A172 (cell line): ENCODE results near the gene ENTPD5. TPM values are rescaled to one million over a fixed set of nuclear protein-coding genes. Genes with fewer than 3 reads are reported as not detected.

Experiments used
- DNase-seq: peaks from one replicate; pipeline ENCODE4 v3.0.0-alpha.2; 2015; ENCODE audit warnings: low spot score
- total RNA-seq: library from RNA; depleted of rRNA; stranded (reverse); fragments of >200 nt; shearing (Covaris generic); gene quantifications from 2 replicates; pipeline ENCODE4 v1.2.3, GENCODE V29; 2014; rRNA removed

ENTPD5 gene
- total RNA-seq, result 4.7 and 4.8 TPM in 2 replicates

- peak; percentile 49 for DNase-seq
These were observed at the start of gene ENTPD5, which contains the start of gene BBOF1 for GRCh38 chr14:74018586-74019407. ENTPD5 (minus strand) TSS chr14:74019288; CDS start chr14:73988102, 31,186 bp downstream. BBOF1 (plus strand) TSS chr14:74019349; CDS start chr14:74019479, 130 bp downstream.

- no peak for DNase-seq
These were observed 46.9 kb upstream of the ENTPD5 start for GRCh38 chr14:74065746-74066575.

- no peak for DNase-seq
These were observed 45.8 kb upstream of the ENTPD5 start for GRCh38 chr14:74064883-74065282.

GRCh38 chr14:74064426-74064825, 45.3 kb upstream of the ENTPD5 start:
- DNase-seq, result no peak

- peak; percentile 31 for DNase-seq
These were observed 43.7 kb upstream of the ENTPD5 start for GRCh38 chr14:74062809-74063150.

GRCh38 chr14:74049876-74050495, 30.9 kb upstream of the ENTPD5 start:
- no peak for DNase-seq

- no peak for DNase-seq
These were observed 29.2 kb upstream of the ENTPD5 start for GRCh38 chr14:74048281-74048680.

GRCh38 chr14:74045522-74045921, 26.4 kb upstream of the ENTPD5 start:
- DNase-seq, result no peak

- no peak for DNase-seq
These were observed 23.2 kb upstream of the ENTPD5 start for GRCh38 chr14:74042296-74042695.

- DNase-seq, result peak; percentile 23
These were observed 19.2 kb upstream of the ENTPD5 start for GRCh38 chr14:74038020-74038859.

- peak; percentile 1 for DNase-seq
These were observed 16.5 kb upstream of the ENTPD5 start for GRCh38 chr14:74035556-74035955.

- no peak for DNase-seq
These were observed 15.5 kb upstream of the ENTPD5 start for GRCh38 chr14:74034572-74034971.

- no peak for DNase-seq
These were observed 10.0 kb upstream of the ENTPD5 start for GRCh38 chr14:74029136-74029535.

GRCh38 chr14:74022346-74022745, 3.3 kb upstream of the ENTPD5 start:
- no peak for DNase-seq

- DNase-seq, result peak; percentile 11
These were observed 485 bp upstream of the ENTPD5 start for GRCh38 chr14:74019408-74020137.

GRCh38 chr14:74018174-74018585, 908 bp downstream of the ENTPD5 start:
- no peak for DNase-seq

GRCh38 chr14:74015963-74016362, 3.1 kb downstream of the ENTPD5 start:
- no peak for DNase-seq

GRCh38 chr14:74015176-74015575, 3.9 kb downstream of the ENTPD5 start:
- DNase-seq, result no peak

GRCh38 chr14:74014299-74014698, 4.8 kb downstream of the ENTPD5 start:
- DNase-seq, result no peak

GRCh38 chr14:74008843-74009499, 10.1 kb downstream of the ENTPD5 start:
- DNase-seq, result no peak
